SJCRH30 (cell line): ENCODE measurements around the gene SIK3. TPM values are rescaled to one million over a fixed set of nuclear protein-coding genes. Genes with fewer than 3 reads are reported as not detected.
"Not testable (repeated sequence)": the region's sequence is repeated elsewhere in the genome, so short reads cannot be mapped to it uniquely, and the experiment has no call there.

Experiments used
- DNase-seq, 2 experiments: peaks; one replicate each; pipeline ENCODE4 v3.0.0-alpha.2; 2015 to 2020
- H3K27ac ChIP-seq: fragments of 250-450 bp; sonication (Bioruptor Pico); 2 replicates; pipeline ENCODE4 v1.5.1; 2020; ENCODE audit warnings: mild to moderate bottlenecking, moderate library complexity
- H3K27me3 ChIP-seq: fragments of 250-450 bp; sonication (Bioruptor Pico); 2 replicates; pipeline ENCODE4 v1.5.1; 2020; ENCODE audit warnings: mild to moderate bottlenecking, moderate library complexity
- H3K36me3 ChIP-seq: fragments of 250-450 bp; sonication (Bioruptor Pico); 2 replicates; pipeline ENCODE4 v1.5.1; 2020; ENCODE audit warnings: mild to moderate bottlenecking, moderate library complexity
- H3K4me1 ChIP-seq: fragments of 250-450 bp; sonication (Bioruptor Pico); 2 replicates; pipeline ENCODE4 v1.5.1; 2020; ENCODE audit warnings: mild to moderate bottlenecking, moderate library complexity
- H3K4me3 ChIP-seq: fragments of 250-450 bp; sonication (Bioruptor Pico); 2 replicates; pipeline ENCODE4 v1.5.1; 2020; ENCODE audit warnings: mild to moderate bottlenecking, moderate library complexity
- H3K9me3 ChIP-seq: fragments of 250-450 bp; sonication (Bioruptor Pico); replicated peaks from 2 replicates; pipeline ENCODE4 v1.5.1; 2020; ENCODE audit warnings: mild to moderate bottlenecking, moderate library complexity
- total RNA-seq: library from RNA; depleted of rRNA; stranded (reverse); fragments of >200 nt; shearing (Covaris generic); gene quantifications from 2 replicates; pipeline ENCODE4 v1.2.3, GENCODE V29; 2014; rRNA removed

SIK3 gene
- total RNA-seq: 8.5 and 10.0 TPM in 2 replicates

DNA sequence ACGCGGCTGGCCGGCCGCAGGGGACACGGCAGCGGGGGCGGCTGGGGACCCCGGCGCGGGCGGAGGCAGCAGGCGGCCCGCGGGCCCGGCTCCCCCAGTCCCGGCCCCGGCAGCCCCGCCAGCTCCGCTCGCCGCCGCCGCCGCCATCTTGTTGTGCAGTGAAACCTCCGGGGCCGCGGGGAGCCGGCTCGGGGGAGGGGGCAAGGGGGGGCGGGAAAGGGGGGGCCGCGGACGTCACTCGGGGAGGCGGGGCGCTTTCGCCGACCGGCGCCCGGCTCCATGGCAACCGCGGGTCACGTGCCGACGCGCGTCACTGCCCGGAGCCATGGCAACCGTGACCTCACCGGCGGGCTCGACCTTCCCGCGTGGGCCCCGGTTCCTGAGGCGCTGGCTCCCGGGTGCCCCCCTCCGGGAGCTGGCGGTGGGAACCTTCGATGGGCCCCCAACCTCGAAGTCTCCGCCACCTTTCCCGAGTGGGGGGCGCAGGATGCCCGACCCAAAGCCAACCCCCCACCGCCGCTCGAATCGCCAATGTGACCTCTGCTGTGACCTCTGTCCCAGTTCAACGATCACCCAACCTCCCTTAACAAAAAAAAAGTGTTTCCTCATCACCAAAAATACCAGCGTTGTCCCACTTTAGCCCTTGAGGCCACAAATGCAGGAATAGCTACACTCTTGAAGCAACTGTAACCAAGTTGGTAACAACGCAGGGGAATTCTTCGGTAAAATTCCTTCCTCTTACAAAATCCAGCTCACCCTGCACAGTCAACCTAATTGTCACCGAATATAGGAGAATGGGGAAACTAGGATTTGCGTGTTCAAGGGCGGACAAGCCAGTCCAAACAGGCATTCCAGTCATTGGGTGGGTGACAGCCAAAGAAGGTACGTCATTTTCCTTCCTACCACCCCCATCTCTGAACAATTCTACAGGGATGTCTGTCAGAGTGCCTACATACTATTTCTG, at the start of gene SIK3:
Gene SIK3 (minus strand): TSS at position 160 of the 964 bp plus-strand sequence. CDS start 13 bp downstream, at position 147.
- Histone ChIP-seq H3K4me3 (peak within 1 kb of the TSS; percentile 74), H3K27me3 (no peaks in the 10 kb centered on the region), H3K9me3 (no peaks in the 10 kb centered on the region), H3K4me1 (no peaks in the 10 kb centered on the region; the same call in 1 of the 2 replicates), H3K27ac (peak within 1 kb of the TSS; percentile 66), H3K36me3 (no peaks in the 10 kb centered on the region)
- DNase-seq: peak; percentile 81 to 83

DNA sequence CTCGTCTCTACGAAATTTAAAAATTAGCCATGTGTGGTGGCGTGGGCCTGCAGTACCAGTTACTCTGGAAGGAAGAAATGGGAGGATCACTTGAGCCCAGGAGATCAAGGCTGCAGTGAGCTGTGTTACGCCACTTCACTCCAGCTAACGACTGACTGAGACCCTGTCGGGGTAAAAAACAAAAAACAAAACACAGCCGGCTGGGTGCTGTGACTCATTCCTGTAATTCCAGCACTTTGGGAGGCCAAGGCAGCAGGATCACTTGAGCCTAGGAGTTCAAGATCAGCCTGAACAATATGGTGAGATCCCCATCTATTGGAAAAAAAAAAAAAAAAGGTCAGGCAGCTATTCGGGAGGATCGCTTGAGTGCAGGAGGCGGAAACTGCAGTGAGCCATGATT, 48.3 kb upstream of the SIK3 start:
- no peak for DNase-seq
- no peaks in the 10 kb centered on the region; the same call in 1 of the 2 replicates for H3K36me3 ChIP-seq

DNA sequence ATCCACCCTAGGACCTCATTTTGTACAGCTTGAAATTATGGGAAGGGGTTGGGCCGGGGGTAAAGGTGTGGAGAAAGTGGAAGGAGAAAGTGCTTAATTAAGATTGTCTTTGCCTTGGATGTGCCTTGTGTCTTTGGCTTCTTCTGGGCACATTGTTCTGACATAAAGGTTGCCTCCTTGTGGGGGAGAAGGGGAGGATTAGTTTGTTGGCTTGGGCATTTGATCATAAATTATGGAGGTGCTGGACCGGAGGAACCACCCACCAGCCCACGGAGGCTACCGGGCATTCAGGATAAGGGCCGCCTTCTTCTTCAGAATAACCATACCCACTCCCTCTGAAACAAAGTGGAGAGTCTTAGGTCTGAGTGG, 47.1 kb upstream of the SIK3 start:
- Histone ChIP-seq H3K4me1 (no peaks in the 10 kb centered on the region), H3K27ac (no peak overlapping the region), H3K27me3 (no peaks in the 10 kb centered on the region), H3K9me3 (no peaks in the 10 kb centered on the region), H3K4me3 (peak overlapping the region; percentile 75), H3K36me3 (no peaks in the 10 kb centered on the region; the same call in 1 of the 2 replicates)
- DNase-seq: peak; percentile 5 to 13

More for the DNA sequence above, 48.3 kb upstream of the SIK3 start:
- Histone ChIP-seq H3K9me3 (no peaks in the 10 kb centered on the region), H3K4me3 (no peak overlapping the region), H3K4me1 (no peaks in the 10 kb centered on the region), H3K27me3 (no peaks in the 10 kb centered on the region), H3K27ac (no peak overlapping the region)

DNA sequence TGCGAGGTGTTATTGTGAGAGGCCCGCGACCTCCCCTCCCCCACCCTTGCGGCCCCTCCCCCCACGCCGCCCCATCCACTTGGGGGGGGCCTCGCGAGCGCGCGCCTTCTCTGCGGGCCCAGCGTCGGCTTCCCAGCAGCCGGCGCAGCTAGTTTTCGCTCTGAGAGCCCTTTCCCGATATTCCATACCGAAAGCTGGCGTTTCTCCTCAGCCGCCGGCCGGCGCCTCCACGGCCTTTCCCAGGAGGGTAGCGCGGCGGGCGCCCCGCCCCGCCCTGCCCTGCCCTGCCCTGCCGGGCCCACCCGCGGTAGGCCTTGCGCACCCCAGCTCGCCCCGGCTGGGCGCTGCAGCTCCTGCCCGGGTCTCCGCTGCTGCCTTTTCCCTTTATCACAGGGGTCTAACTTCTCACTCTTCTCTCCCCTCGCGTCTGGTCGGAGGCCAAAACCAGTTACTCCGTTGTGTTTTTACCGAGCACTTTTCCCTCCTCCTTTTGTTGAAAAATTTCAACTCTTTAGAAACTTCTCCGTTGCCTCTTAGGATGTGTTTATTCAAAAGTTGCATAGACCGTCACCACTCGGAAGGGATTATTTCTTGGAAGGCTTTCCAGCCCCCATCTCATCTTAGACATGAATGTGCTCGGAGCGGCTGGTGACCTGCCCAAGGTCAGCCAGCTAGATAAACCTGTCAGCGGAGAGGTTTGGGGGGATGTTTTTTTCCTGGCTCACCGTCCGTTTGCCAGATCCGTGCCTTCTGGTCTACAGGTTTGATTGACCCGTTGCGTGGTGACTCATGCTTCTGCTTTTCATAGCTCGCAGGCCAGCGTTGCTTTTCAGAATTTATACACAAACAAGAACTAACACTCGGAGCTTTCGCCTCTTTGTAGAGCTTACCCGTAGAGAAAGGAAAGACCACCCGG, 46.5 kb upstream of the SIK3 start:
- H3K4me1 ChIP-seq: no peaks in the 10 kb centered on the region
- H3K36me3 ChIP-seq: no peaks in the 10 kb centered on the region; the same call in 1 of the 2 replicates
- peak; percentile 45 to 62 for DNase-seq
- H3K9me3 ChIP-seq: no peaks in the 10 kb centered on the region
- H3K27ac ChIP-seq: peak overlapping the region; percentile 50; the same call in 1 of the 2 replicates
- no peaks in the 10 kb centered on the region for H3K27me3 ChIP-seq
- peak overlapping the region; percentile 75 for H3K4me3 ChIP-seq

DNA sequence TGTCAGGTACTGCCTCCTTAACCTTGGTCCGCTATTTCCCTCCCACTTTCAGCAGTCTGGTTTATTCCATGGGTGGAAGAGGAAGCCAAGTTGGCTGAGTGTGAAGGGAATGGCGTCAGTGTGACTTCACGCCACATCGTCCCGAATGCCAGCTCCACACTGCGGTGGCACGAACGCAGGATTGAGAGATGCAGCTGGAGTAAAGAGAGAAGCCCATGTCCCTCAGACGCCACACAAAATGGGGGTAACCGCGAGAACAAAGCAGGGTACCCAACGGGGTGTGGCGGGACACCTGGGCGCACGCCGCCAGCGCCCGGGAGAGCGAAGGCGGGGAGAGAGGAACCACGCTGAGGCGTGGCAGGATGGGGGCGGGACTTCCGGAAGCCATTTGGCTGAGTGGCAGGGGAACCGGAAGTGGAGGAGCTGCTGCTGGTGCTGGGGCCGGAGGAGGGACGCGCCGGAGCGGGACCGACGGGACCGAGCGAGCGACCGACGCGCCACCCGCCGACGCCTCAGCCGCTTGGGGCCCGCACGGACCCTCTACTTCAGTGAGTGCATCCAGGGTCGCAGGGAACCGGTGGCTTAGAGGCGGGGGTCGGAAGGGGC, 45.7 kb upstream of the SIK3 start, which contains the start of gene PAFAH1B2:
Gene PAFAH1B2 (plus strand): TSS at position 417 of the 606 bp plus-strand sequence. CDS start 8,161 bp downstream, outside the sequence.
- Histone ChIP-seq H3K9me3 (no peaks in the 10 kb centered on the region), H3K4me3 (peak within 1 kb of the TSS; percentile 75), H3K27ac (peak within 1 kb of the TSS; percentile 50), H3K27me3 (no peaks in the 10 kb centered on the region), H3K36me3 (no peaks in the 10 kb centered on the region; the same call in 1 of the 2 replicates), H3K4me1 (no peaks in the 10 kb centered on the region)
- peak; percentile 92 for DNase-seq

DNA sequence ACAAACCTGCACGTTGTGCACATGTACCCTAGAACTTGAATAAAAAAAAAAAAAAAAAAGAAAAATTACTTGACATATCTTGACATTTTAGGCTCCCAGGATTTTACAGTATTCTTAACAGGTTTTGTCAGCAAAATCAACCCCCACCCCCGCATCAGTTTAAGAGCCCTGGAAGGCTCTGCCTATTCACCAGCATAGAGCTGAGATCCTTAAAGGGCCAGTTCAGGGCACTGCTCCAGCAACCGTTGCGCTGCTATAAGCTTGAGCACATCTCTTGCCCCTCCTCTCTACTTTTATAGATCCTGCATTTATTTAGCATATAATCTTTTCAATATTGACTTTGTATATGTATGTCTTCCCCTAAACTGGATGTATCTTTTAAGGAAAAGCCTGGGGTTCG, 45.2 kb upstream of the SIK3 start:
- Histone ChIP-seq H3K27ac (no peak overlapping the region), H3K36me3 (no peaks in the 10 kb centered on the region; the same call in 1 of the 2 replicates), H3K4me1 (no peaks in the 10 kb centered on the region), H3K4me3 (peak overlapping the region; percentile 75), H3K9me3 (no peaks in the 10 kb centered on the region), H3K27me3 (no peaks in the 10 kb centered on the region)
- peak; percentile 14 to 42 for DNase-seq

DNA sequence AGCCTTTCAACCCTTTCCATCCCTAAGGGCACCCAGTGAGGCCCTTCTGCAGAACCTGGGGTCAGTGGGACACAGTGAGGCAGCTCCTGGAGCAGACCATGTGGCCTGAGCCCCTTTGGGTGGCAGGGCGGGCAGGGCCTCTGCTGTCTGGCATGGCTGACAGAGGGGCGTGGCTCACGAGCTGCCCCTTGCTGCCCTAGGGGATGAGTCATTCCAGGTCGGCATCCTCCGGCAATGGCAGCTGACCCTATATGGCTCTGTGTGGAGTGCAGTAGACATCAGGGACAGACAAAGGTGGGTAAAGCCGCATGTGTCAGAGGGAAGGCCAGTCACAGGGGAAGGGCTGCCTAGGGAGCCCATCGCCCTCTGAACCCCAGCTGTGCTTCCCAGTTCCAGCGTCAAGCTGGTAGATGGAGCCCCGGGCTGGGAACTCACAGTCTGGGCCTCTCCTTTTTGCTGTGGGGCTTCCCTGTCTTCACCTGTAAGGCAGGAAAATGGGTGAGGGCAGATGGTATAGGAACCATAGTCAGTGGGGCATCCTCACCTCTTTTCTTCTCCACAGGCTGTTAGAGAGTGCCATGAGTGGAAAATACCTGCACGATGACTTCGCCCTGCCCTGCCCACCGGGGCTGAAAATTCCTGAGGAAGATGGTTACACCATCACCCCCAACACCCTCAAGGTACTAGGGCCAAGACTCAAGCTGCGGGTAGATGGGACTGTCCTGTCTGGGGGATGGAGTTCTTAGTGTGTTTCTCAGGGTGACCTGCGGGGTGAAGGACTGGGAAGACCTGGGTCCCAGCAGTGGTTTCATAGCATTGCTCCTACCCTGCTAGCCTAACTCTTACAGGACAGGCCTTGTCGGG, 39.2 kb upstream of the SIK3 start:
- not testable (repeated sequence) for H3K4me3 ChIP-seq, H3K36me3 ChIP-seq, H3K9me3 ChIP-seq, DNase-seq, H3K4me1 ChIP-seq, H3K27ac ChIP-seq, H3K27me3 ChIP-seq

DNA sequence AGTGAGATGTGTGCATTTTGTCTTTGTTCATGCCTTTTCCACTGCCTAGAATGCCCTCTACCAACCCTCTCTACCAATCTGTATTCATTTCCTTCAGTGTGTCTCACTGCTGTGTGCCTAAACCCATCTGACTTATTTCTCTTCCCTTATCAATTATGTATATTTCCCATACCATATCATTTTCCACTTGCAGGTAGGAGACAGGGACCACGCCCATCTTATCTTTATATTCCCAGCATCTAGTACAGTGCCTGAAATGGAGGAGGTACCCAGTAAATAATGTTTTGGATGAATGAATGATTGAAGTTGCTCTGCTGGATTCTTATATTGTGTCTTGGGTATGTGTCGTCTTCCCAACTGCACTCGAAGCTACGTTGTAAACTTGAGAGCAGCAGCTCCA, 36.8 kb upstream of the SIK3 start:
- H3K27ac ChIP-seq, H3K4me1 ChIP-seq, H3K9me3 ChIP-seq, H3K27me3 ChIP-seq, H3K4me3 ChIP-seq, H3K36me3 ChIP-seq, DNase-seq: not testable (repeated sequence)

DNA sequence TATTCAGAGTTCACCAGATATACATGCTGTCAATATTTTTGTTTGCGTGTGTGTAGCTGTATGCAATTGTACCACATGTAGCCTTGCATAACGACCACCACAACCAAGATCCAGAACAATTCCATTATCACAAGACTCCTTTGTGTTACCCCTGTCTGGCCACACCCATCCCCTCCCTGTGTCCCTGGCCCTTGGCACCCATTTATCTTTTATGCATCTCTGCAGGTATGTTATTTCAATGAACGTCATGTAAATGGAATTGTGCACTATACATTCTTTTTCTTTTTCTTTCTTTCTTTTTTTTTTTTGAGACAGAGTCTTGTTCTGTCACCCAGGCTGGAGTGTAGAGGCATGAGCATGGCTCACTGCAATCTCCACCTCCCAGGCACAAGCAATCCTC, 36.2 kb upstream of the SIK3 start:
- Histone ChIP-seq H3K4me3 (no peak overlapping the region), H3K27ac (no peak overlapping the region), H3K4me1 (no peaks in the 10 kb centered on the region), H3K27me3 (no peaks in the 10 kb centered on the region), H3K36me3 (no peaks in the 10 kb centered on the region), H3K9me3 (no peaks in the 10 kb centered on the region)
- DNase-seq: no peak

DNA sequence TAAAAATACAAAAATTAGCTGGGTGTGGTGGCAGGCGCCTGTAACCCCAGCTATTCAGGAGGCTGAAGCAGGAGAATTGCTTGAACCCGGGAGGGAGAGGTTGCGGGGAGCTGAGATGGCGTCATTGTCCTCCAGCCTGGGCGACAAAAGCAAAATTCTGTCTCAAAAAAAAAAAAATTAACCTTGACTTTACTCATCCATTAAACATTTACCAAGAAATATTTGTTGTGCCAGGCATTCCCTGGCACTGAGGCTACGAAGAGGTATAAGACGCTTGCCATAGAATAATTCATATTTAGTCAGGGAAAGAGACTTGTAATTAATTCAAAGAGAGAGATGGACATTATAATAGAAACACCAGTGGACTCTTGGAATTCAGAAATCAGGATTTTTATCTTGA, 32.7 kb upstream of the SIK3 start:
- DNase-seq: no peak
- Histone ChIP-seq H3K27ac (no peak overlapping the region), H3K36me3 (no peaks in the 10 kb centered on the region), H3K4me3 (no peak overlapping the region), H3K27me3 (no peaks in the 10 kb centered on the region), H3K4me1 (no peaks in the 10 kb centered on the region), H3K9me3 (no peaks in the 10 kb centered on the region)

DNA sequence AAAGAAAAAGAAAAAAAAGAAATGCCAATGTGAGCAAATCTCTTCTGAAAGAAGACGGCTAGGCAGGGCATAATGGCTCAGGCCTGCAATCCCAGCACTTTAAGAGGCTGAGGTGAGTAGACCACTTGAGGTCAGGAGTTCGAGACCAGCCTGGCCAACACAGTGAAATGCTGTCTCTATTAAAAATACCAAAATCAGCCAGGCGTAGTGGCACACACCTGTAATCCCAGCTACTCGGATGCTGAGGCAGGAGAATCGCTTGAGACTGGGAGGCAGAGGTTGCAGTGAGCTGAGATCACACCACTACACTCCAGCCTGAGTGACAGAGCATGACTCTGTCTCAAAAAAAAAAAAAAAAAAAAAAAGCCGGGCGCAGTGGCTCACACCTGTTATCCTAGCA, 32.2 kb upstream of the SIK3 start:
- not testable (repeated sequence) for H3K9me3 ChIP-seq, H3K27me3 ChIP-seq, H3K36me3 ChIP-seq, H3K4me1 ChIP-seq, H3K4me3 ChIP-seq, DNase-seq, H3K27ac ChIP-seq

DNA sequence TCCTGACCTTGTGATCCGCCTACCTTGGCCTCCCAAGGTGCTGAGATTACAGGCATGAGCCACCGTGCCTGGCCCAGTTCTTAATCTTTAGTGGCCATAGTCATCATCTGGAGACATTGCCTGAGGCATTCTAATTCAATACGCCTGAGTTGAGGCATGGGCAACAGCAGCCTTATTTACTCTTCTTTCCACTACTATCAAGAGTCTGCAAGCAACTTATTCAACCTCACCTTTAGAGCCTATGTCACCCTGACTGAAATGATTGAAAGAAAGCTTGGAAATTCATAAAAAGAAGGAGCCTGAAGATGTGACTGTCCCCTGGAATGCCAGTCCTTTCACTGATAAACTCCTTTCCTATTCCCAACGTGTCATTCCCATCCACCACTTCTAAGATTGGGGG, 30.1 kb upstream of the SIK3 start:
- no peaks in the 10 kb centered on the region for H3K27me3 ChIP-seq
- no peak overlapping the region for H3K4me3 ChIP-seq
- no peaks in the 10 kb centered on the region for H3K36me3 ChIP-seq
- no peak for DNase-seq
- H3K9me3 ChIP-seq: no peaks in the 10 kb centered on the region
- no peaks in the 10 kb centered on the region for H3K4me1 ChIP-seq
- H3K27ac ChIP-seq: no peak overlapping the region

DNA sequence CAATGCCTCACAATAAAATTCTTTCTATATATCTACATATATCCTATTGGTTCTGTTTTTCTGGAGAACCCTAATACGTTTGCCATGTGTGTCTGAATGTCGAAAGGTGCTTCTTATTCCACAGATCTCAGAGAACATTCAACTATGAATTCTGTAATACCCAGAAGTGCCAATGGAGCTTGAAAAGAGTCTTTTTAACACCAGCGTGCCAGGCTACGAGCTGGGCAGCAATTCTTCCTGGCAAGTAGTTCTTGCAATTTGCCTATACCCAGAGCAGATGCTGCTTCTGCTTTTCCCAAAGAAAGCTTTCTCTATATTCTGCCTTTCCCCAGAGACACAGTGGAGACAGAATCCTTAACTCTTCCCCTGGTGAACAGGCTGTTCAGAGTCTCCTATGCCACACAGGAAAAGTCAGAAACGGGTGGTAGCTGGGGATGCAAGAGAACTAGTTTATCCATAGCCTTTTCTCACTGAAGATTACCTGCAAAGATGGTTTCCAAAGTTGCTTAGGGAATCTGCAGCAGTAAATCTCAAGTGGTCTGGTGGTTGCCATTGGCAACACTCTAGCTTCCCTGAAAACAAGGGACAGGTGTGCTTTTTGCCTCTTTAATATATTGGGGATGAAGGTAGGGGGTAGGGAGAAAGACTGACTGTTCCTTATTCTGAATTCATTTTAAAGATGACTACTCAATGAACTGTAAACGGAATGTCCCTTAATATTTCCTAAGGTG, 29.1 kb upstream of the SIK3 start:
- no peak overlapping the region for H3K4me3 ChIP-seq
- H3K4me1 ChIP-seq: no peaks in the 10 kb centered on the region
- no peaks in the 10 kb centered on the region for H3K27me3 ChIP-seq
- no peak overlapping the region for H3K27ac ChIP-seq
- H3K9me3 ChIP-seq: no peaks in the 10 kb centered on the region
- no peak for DNase-seq
- no peaks in the 10 kb centered on the region for H3K36me3 ChIP-seq
